PC-3 (cell line): ENCODE results near the gene LRRC47. TPM values are rescaled to one million over a fixed set of nuclear protein-coding genes. Genes with fewer than 3 reads are reported as not detected.

Experiments used
- ATAC-seq: fragments of 200-7000 bp; cut with Tn5 transposase; 2 replicates; pipeline ENCODE4 v1.9.1; 2020; ENCODE audit warnings: mild to moderate bottlenecking, moderate library complexity
- BruUV-seq: library from RNA; stranded (reverse); fragments of 400-500 nt; replicated peaks from 2 replicates; lab custom pipeline; 2021; lab: Mats Ljungman, UMichigan
- CTCF ChIA-PET: fragments of 300-600 bp; sonication (Branson Sonifier 250); formaldehyde crosslinking; loops from one replicate; lab custom pipeline; 2022; ENCODE audit warnings: antibody characterized with exemption; lab: Charles Lee
- POLR2A ChIA-PET: fragments of 300-600 bp; sonication (Branson Sonifier 250); formaldehyde crosslinking; loops from one replicate; lab custom pipeline; 2022; ENCODE audit warnings: antibody characterized with exemption; ENCODE audit not compliant: unreplicated experiment; lab: Charles Lee
- DNase-seq: peaks from one replicate; pipeline ENCODE4 v3.0.0-alpha.2; 2015
- H2AFZ ChIP-seq: fragments of 300-600 bp; sonication (generic); 2 replicates; pipeline ENCODE4 v1.6.0; 2016; ENCODE audit warnings: antibody characterized with exemption, low read length
- H3F3A ChIP-seq: fragments of 300-600 bp; sonication (generic); one replicate; pipeline ENCODE4 v1.6.0; 2017; ENCODE audit warnings: antibody characterized with exemption, low read length, control low read depth, mild to moderate bottlenecking; ENCODE audit not compliant: unreplicated experiment
- H3K27ac ChIP-seq: fragments of 300-600 bp; sonication (generic); 2 replicates; pipeline ENCODE4 v1.5.1; 2016; ENCODE audit warnings: mild to moderate bottlenecking, low read length
- H3K27me3 ChIP-seq: fragments of 300-600 bp; sonication (generic); 2 replicates; pipeline ENCODE4 v1.6.1; 2016; ENCODE audit warnings: low read length, mixed read lengths
- H3K36me3 ChIP-seq: fragments of 300-600 bp; sonication (generic); 2 replicates; pipeline ENCODE4 v1.6.1; 2016; ENCODE audit warnings: low read depth, mixed run types, low read length, mixed read lengths
- H3K4me1 ChIP-seq: fragments of 300-600 bp; sonication (generic); 2 replicates; pipeline ENCODE4 v1.5.1; 2016; ENCODE audit warnings: low read length; ENCODE audit not compliant: insufficient read depth
- H3K4me2 ChIP-seq: fragments of 300-600 bp; sonication (generic); 2 replicates; pipeline ENCODE4 v1.6.0; 2016; ENCODE audit warnings: low read length
- H3K4me3 ChIP-seq: fragments of 300-600 bp; sonication (generic); 2 replicates; pipeline ENCODE4 v1.5.1; 2016; ENCODE audit warnings: mild to moderate bottlenecking, low read length, mixed read lengths
- H3K79me2 ChIP-seq: fragments of 300-600 bp; sonication (generic); 2 replicates; pipeline ENCODE4 v1.6.1; 2017; ENCODE audit warnings: low read length, mixed read lengths
- H3K9ac ChIP-seq: fragments of 300-600 bp; sonication (generic); 2 replicates; pipeline ENCODE4 v1.6.0; 2016; ENCODE audit warnings: mild to moderate bottlenecking, low read length
- H3K9me2 ChIP-seq: fragments of 300-600 bp; sonication (generic); replicated peaks from 2 replicates; pipeline ENCODE4 v1.6.1; 2016; ENCODE audit warnings: mixed run types, low read length, mixed read lengths
- H3K9me3 ChIP-seq: fragments of 300-600 bp; sonication (generic); 2 replicates; pipeline ENCODE4 v1.6.1; 2016; ENCODE audit warnings: low read length, mixed read lengths
- H4K20me1 ChIP-seq: fragments of 300-600 bp; sonication (generic); 2 replicates; pipeline ENCODE4 v1.6.1; 2016; ENCODE audit warnings: low read length, mixed read lengths
- EZH2 ChIP-seq: fragments of 300-600 bp; sonication (generic); IDR thresholded peaks from one replicate; pipeline ENCODE4 v1.6.1; 2017; ENCODE audit warnings: antibody characterized with exemption, mild to moderate bottlenecking, low read length; ENCODE audit not compliant: unreplicated experiment
- EZH2phosphoT487 ChIP-seq: fragments of 300-600 bp; sonication (generic); IDR thresholded peaks from 2 replicates; pipeline ENCODE4 v1.6.1; 2018; ENCODE audit warnings: mild to moderate bottlenecking, antibody characterized with exemption, low read length, borderline replicate concordance
- intact Hi-C: fragments of 100-400 bp; cut with micrococcal nuclease; formaldehyde crosslinking; loops from 2 replicates; pipeline ENCODE4 v1.9.0; 2023
- total RNA-seq: library from RNA; depleted of rRNA; stranded (reverse); fragments of >200 nt; gene quantifications from 2 replicates; pipeline ENCODE4 v1.2.3, GENCODE V29; 2014
- TF ChIP-seq, protein P1 (sequence below): fragments of 300-600 bp; sonication (generic); conservative IDR thresholded peaks from 2 replicates; pipeline ENCODE4 v1.5.1; 2017; ENCODE audit warnings: antibody characterized with exemption, low read depth, mild to moderate bottlenecking, low read length

The LRRC47 gene
- total RNA-seq, 1 experiment from 2014 or later: 77.4 TPM

DNA sequence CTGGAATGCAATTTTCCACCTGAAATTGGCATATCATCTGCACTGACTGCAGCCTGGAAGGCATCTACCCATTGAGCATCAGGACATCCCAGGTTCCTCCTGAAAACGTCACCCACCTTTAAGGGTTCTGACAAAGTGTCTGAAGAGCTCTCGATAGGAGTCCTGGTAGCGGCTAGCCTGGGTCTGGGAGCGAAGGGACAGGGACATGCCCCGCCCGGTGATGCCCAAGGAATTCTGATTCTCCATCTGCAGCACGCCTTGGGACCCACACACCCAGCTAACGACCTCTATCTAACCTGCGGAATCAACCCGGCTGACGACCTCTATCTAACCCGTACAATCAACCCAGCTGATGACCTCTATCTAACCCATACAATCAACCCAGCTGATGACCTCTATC is 57.4 kb downstream of the LRRC47 start:
- Histone ChIP-seq H3K4me2 (no peak overlapping the region), H3K4me3 (no peak overlapping the region), H3F3A (no peaks in the 10 kb centered on the region), H3K27ac (no peak overlapping the region), H2AFZ (no peak overlapping the region), H3K9ac (no peak overlapping the region), H3K9me3 (no peaks in the 10 kb centered on the region), H3K36me3 (peaks cover 42% of the 10 kb centered on the region), H3K4me1 (no peaks in the 10 kb centered on the region), H4K20me1 (0 out of 2 replicates have a peak, but pooled peaks cover 12% of the 10 kb centered on the region), H3K27me3 (no peaks in the 10 kb centered on the region), H3K9me2 (no peaks in the 10 kb centered on the region), H3K79me2 (peaks cover 11% of the 10 kb centered on the region; the same call in 1 of the 2 replicates)
- TSS peak; percentile 18 for BruUV-seq
- no peak for DNase-seq
- TF ChIP-seq EZH2: no peak
- TF ChIP-seq, protein P1, sequence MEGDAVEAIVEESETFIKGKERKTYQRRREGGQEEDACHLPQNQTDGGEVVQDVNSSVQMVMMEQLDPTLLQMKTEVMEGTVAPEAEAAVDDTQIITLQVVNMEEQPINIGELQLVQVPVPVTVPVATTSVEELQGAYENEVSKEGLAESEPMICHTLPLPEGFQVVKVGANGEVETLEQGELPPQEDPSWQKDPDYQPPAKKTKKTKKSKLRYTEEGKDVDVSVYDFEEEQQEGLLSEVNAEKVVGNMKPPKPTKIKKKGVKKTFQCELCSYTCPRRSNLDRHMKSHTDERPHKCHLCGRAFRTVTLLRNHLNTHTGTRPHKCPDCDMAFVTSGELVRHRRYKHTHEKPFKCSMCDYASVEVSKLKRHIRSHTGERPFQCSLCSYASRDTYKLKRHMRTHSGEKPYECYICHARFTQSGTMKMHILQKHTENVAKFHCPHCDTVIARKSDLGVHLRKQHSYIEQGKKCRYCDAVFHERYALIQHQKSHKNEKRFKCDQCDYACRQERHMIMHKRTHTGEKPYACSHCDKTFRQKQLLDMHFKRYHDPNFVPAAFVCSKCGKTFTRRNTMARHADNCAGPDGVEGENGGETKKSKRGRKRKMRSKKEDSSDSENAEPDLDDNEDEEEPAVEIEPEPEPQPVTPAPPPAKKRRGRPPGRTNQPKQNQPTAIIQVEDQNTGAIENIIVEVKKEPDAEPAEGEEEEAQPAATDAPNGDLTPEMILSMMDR: no peak
- TF ChIP-seq EZH2phosphoT487: no peak
- intact Hi-C loops: no loop called here
- CTCF ChIA-PET: no interaction called here
- POLR2A ChIA-PET: no interaction called here
- no peak for ATAC-seq

DNA sequence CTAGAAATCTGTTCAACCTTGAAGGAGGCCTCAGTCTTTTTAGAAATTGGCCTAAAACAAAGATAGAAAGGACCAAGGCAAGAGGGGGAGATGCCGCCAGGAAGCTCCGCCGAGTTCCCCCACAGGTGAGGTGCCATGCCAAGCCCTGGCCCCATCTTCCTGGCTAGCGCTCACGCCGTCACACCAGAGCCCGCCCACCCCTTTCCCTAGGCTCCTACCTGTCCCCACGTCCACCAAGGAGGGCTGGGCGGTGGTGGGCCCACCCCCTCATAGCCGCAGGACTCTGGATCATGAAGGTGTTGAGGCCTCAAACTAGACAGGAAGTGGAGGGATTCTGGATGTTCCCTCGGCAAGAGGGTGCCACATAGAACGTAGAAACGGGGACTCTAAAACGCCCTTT is 59.6 kb downstream of the LRRC47 start:
- no TSS peak for BruUV-seq
- Histone ChIP-seq H3K9ac (no peak overlapping the region), H2AFZ (no peak overlapping the region), H4K20me1 (no peaks in the 10 kb centered on the region), H3K9me3 (no peaks in the 10 kb centered on the region), H3F3A (no peaks in the 10 kb centered on the region), H3K79me2 (no peaks in the 10 kb centered on the region), H3K9me2 (no peaks in the 10 kb centered on the region), H3K4me2 (no peak overlapping the region), H3K4me1 (no peaks in the 10 kb centered on the region), H3K36me3 (peaks cover 29% of the 10 kb centered on the region), H3K27me3 (no peaks in the 10 kb centered on the region), H3K4me3 (no peak overlapping the region), H3K27ac (no peak overlapping the region)
- ATAC-seq: no peak
- TF ChIP-seq EZH2phosphoT487: no peak
- TF ChIP-seq, protein P1: no peak
- no peak for TF ChIP-seq EZH2
- ChIA-PET POLR2A (no interaction called here), CTCF (no interaction called here)
- DNase-seq: no peak
- intact Hi-C loops: no loop called here

DNA sequence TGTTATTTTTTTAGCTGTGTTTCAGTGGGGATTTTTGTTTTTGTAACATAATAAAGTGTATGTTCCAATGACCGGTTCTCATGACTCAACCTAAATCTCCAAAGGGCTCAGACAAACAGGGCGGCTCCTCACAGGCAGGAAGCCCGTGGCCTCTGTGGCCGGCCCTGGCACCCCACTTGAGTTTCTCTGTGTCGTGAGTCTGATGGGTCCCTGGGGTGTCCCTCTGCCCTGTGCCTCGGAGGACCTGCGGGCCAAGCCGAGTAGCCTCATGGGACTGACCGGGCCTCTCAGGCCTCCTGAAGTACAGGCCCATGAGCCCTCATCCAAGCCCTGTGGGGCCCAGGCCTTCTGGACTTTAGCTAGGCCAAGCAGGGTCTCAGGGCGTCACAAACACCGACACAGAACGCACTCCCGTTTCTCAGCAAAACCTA is 60.2 kb downstream of the LRRC47 start:
- H3K4me2 ChIP-seq: no peak overlapping the region
- no peak for DNase-seq
- H3K9ac ChIP-seq: no peak overlapping the region
- H3K9me3 ChIP-seq: no peaks in the 10 kb centered on the region
- POLR2A ChIA-PET: no interaction called here
- TF ChIP-seq EZH2: no peak
- TF ChIP-seq, protein P1: no peak
- ATAC-seq: no peak
- H3K36me3 ChIP-seq: peaks cover 28% of the 10 kb centered on the region
- H3K9me2 ChIP-seq: no peaks in the 10 kb centered on the region
- no peak overlapping the region for H3K4me3 ChIP-seq
- H3K79me2 ChIP-seq: no peaks in the 10 kb centered on the region
- intact Hi-C loops: no loop called here
- H2AFZ ChIP-seq: no peak overlapping the region
- H3F3A ChIP-seq: no peaks in the 10 kb centered on the region
- no TSS peak for BruUV-seq
- no peaks in the 10 kb centered on the region for H4K20me1 ChIP-seq
- H3K4me1 ChIP-seq: no peaks in the 10 kb centered on the region
- CTCF ChIA-PET: no interaction called here
- no peak overlapping the region for H3K27ac ChIP-seq
- no peaks in the 10 kb centered on the region for H3K27me3 ChIP-seq
